NCI-H446 treated with DMSO at 0.1 percent for 48 hours (cell line): Measurements from ENCODE around the gene GOLGA6A.
"Not testable (repeated sequence)": the region's sequence is repeated elsewhere in the genome, so short reads cannot be mapped to it uniquely, and the experiment has no call there.

ENCODE experiments used
- DNase-seq: peaks from one replicate; lab custom pipeline; 2025; lab: John Stamatoyannopoulos, UW

Gene GOLGA6A

GRCh38 chr15:74108111-74108510 is 25.8 kb upstream of the GOLGA6A start:
- DNase-seq = no peak

- DNase-seq = not testable (repeated sequence)
Observed at GRCh38 chr15:74099963-74100733, 17.8 kb upstream of the GOLGA6A start.

GRCh38 chr15:74096753-74097474 is 14.6 kb upstream of the GOLGA6A start:
- DNase-seq = not testable (repeated sequence)

GRCh38 chr15:74095610-74096009 is 13.3 kb upstream of the GOLGA6A start:
- DNase-seq = not testable (repeated sequence)

- DNase-seq = not testable (repeated sequence)
Observed at GRCh38 chr15:74094567-74094966, 12.2 kb upstream of the GOLGA6A start.

GRCh38 chr15:74075781-74076180 is 6.6 kb downstream of the GOLGA6A start:
- DNase-seq = not testable (repeated sequence)

- not testable (repeated sequence) for DNase-seq
Observed at GRCh38 chr15:74072614-74073337, 9.6 kb downstream of the GOLGA6A start.

GRCh38 chr15:74072132-74072531 is 10.2 kb downstream of the GOLGA6A start:
- not testable (repeated sequence) for DNase-seq

- not testable (repeated sequence) for DNase-seq
Observed at GRCh38 chr15:74071645-74072044, 10.7 kb downstream of the GOLGA6A start.

- not testable (repeated sequence) for DNase-seq
Observed at GRCh38 chr15:74065684-74066411, 16.5 kb downstream of the GOLGA6A start.

- DNase-seq = not testable (repeated sequence)
Observed at GRCh38 chr15:74064822-74065221, 17.5 kb downstream of the GOLGA6A start.

- DNase-seq = not testable (repeated sequence)
Observed at GRCh38 chr15:74064183-74064582, 18.2 kb downstream of the GOLGA6A start.

GRCh38 chr15:74063425-74064146 is 18.8 kb downstream of the GOLGA6A start:
- DNase-seq = not testable (repeated sequence)

- DNase-seq = no peak
Observed at GRCh38 chr15:74062671-74063070, 19.7 kb downstream of the GOLGA6A start.

- DNase-seq = no peak
Observed at GRCh38 chr15:74062236-74062635, 20.1 kb downstream of the GOLGA6A start.

GRCh38 chr15:74060251-74060650 is 22.1 kb downstream of the GOLGA6A start:
- DNase-seq = no peak

GRCh38 chr15:74059050-74059833 is 23.1 kb downstream of the GOLGA6A start:
- not testable (repeated sequence) for DNase-seq

GRCh38 chr15:74056330-74056729 is 26.0 kb downstream of the GOLGA6A start:
- not testable (repeated sequence) for DNase-seq

- DNase-seq = no peak
Observed at GRCh38 chr15:74055804-74056203, 26.5 kb downstream of the GOLGA6A start.

- peak; percentile 33 for DNase-seq
Observed at GRCh38 chr15:74053941-74054529, 28.3 kb downstream of the GOLGA6A start.
